ENCODE results near the gene GSG1L. TPM values are rescaled to one million over a fixed set of nuclear protein-coding genes. Genes with fewer than 3 reads are reported as not detected.

GSG1L gene
- total and polyA plus RNA-seq, 9 of the 15 experiments (the other 6 are each of a cell fraction or from before 2014, with no cell fraction given): not detected

DNA sequence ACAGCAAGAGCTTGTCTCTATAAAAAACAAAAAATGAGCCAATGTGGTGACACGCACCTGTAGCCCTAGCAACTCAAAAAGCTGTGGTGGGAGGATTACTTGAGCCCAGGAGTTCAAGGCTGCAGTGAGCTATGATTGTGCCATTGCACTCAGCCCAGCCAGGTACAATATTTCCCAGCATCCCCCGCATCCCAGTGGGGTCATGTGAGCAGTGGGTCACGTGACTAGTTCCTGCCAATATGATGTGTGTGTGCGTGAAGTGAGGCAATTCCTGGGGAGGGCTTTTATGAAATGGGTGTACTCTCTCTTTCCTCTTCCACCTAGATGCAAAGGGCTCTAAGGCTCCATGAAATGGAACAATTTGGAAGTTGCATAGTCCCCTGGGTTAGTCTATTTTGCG, 81.3 kb downstream of the GSG1L start:
- BruUV-seq (replicated peaks): no TSS peak
- peak overlapping the region; percentile 59 for H2AFZ ChIP-seq (ENCODE audit: low read depth, low read length)
- WGBS (ENCODE audit: insufficient coverage, low coverage, missing lambda C conversion rate): 0% methylated on average over 5 of the region's 5 CpGs
- DNase-seq (ENCODE audit: extremely low read depth in 1 of 4, low spot score in 3 of 4) (peak in 2 of 4 experiments; percentile 26 to 38), ATAC-seq (no peak), FAIRE-seq (no peak)
- H3K4me2 ChIP-seq (ENCODE audit: insufficient read depth, low read length): peak overlapping the region; percentile 11; the same call in 1 of the 2 replicates
- ChIA-PET CTCF (ENCODE audit: low intra/inter-chr PET ratio) (no interaction called here), POLR2A (interaction anchor here (1.2 kb wide), 1 partner anchor 18 kb away, joined by 5 read pairs; no protein-coding TSS in a partner anchor)
- H3K27me3 ChIP-seq (ENCODE audit: control insufficient read depth in 2 of 2, insufficient read depth in 2 of 2, low read length in 2 of 2): peaks cover 9 to 20% of the 10 kb centered on the region in 2 experiments; a peak in 3 of 5 replicates
- H3K27ac ChIP-seq (ENCODE audit: extremely low read depth, low read depth, low read length): no peak overlapping the region
- H4K20me1 ChIP-seq (replicated peaks; ENCODE audit: control insufficient read depth, insufficient read depth, low read length): no peaks in the 10 kb centered on the region
- H3K79me2 ChIP-seq (ENCODE audit: control insufficient read depth, insufficient read depth, low read length): no peaks in the 10 kb centered on the region
- in situ Hi-C loops (cut with MboI) (no loop called here), intact Hi-C loops (cut with micrococcal nuclease) (no loop called here)
- no peaks in the 10 kb centered on the region for H3K4me1 ChIP-seq (replicated peaks in 1 of 2; ENCODE audit: control insufficient read depth in 2 of 2, insufficient read depth in 2 of 2, low read length in 2 of 2)
- H3K9ac ChIP-seq (ENCODE audit: insufficient read depth in 1 of 2, low read depth in 2 of 2, low read length in 2 of 2): no peak overlapping the region
- no peaks in the 10 kb centered on the region for H3K36me3 ChIP-seq (ENCODE audit: control insufficient read depth, insufficient read depth, low read length)
- no peaks in the 10 kb centered on the region for H3K9me3 ChIP-seq (replicated peaks; ENCODE audit: control insufficient read depth, insufficient read depth, low read depth, low read length)
- H3K9me1 ChIP-seq (ENCODE audit: control insufficient read depth, insufficient read depth, low read length): no peaks in the 10 kb centered on the region
- H3K4me3 ChIP-seq: no peak overlapping the region
- TF ChIP-seq, protein P1, sequence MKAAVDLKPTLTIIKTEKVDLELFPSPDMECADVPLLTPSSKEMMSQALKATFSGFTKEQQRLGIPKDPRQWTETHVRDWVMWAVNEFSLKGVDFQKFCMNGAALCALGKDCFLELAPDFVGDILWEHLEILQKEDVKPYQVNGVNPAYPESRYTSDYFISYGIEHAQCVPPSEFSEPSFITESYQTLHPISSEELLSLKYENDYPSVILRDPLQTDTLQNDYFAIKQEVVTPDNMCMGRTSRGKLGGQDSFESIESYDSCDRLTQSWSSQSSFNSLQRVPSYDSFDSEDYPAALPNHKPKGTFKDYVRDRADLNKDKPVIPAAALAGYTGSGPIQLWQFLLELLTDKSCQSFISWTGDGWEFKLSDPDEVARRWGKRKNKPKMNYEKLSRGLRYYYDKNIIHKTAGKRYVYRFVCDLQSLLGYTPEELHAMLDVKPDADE (conservative IDR thresholded peaks at IDR 0.05; ENCODE audit: control insufficient read depth, low read depth, low read length): no peak
- no peak for TF ChIP-seq DPF2 (IDR thresholded peaks at IDR 0.05)
- no peak for TF ChIP-seq NR1H2 (CRISPR knock-in tag; IDR thresholded peaks at IDR 0.05)
- TF ChIP-seq, protein P2, sequence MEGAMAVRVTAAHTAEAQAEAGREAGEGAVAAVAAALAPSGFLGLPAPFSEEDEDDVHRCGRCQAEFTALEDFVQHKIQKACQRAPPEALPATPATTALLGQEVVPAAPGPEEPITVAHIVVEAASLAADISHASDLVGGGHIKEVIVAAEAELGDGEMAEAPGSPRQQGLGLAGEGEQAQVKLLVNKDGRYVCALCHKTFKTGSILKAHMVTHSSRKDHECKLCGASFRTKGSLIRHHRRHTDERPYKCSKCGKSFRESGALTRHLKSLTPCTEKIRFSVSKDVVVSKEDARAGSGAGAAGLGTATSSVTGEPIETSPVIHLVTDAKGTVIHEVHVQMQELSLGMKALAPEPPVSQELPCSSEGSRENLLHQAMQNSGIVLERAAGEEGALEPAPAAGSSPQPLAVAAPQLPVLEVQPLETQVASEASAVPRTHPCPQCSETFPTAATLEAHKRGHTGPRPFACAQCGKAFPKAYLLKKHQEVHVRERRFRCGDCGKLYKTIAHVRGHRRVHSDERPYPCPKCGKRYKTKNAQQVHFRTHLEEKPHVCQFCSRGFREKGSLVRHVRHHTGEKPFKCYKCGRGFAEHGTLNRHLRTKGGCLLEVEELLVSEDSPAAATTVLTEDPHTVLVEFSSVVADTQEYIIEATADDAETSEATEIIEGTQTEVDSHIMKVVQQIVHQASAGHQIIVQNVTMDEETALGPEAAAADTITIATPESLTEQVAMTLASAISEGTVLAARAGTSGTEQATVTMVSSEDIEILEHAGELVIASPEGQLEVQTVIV (CRISPR knock-in tag; IDR thresholded peaks at IDR 0.05; ENCODE audit: borderline replicate concordance): no peak
- TF ChIP-seq, protein P3, sequence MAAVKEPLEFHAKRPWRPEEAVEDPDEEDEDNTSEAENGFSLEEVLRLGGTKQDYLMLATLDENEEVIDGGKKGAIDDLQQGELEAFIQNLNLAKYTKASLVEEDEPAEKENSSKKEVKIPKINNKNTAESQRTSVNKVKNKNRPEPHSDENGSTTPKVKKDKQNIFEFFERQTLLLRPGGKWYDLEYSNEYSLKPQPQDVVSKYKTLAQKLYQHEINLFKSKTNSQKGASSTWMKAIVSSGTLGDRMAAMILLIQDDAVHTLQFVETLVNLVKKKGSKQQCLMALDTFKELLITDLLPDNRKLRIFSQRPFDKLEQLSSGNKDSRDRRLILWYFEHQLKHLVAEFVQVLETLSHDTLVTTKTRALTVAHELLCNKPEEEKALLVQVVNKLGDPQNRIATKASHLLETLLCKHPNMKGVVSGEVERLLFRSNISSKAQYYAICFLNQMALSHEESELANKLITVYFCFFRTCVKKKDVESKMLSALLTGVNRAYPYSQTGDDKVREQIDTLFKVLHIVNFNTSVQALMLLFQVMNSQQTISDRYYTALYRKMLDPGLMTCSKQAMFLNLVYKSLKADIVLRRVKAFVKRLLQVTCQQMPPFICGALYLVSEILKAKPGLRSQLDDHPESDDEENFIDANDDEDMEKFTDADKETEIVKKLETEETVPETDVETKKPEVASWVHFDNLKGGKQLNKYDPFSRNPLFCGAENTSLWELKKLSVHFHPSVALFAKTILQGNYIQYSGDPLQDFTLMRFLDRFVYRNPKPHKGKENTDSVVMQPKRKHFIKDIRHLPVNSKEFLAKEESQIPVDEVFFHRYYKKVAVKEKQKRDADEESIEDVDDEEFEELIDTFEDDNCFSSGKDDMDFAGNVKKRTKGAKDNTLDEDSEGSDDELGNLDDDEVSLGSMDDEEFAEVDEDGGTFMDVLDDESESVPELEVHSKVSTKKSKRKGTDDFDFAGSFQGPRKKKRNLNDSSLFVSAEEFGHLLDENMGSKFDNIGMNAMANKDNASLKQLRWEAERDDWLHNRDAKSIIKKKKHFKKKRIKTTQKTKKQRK (IDR thresholded peaks at IDR 0.05; ENCODE audit: borderline replicate concordance, low read depth, low read length): no peak
- TF ChIP-seq ZNF324 (CRISPR knock-in tag; IDR thresholded peaks at IDR 0.05): no peak
- TF ChIP-seq SREBF1 (IDR thresholded peaks at IDR 0.05; ENCODE audit: borderline replicate concordance, low read depth, low read length): no peak
- TF ChIP-seq ZNF583 (CRISPR knock-in tag; IDR thresholded peaks at IDR 0.05): no peak
- TF ChIP-seq, protein P4, sequence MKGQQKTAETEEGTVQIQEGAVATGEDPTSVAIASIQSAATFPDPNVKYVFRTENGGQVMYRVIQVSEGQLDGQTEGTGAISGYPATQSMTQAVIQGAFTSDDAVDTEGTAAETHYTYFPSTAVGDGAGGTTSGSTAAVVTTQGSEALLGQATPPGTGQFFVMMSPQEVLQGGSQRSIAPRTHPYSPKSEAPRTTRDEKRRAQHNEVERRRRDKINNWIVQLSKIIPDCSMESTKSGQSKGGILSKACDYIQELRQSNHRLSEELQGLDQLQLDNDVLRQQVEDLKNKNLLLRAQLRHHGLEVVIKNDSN (CRISPR knock-in tag; IDR thresholded peaks at IDR 0.05): peak; percentile 94
- no peak for TF ChIP-seq ZNF644 (tag; IDR thresholded peaks at IDR 0.05; ENCODE audit: low read depth)
- no peak for TF ChIP-seq MYNN (IDR thresholded peaks at IDR 0.05)
- no peak for TF ChIP-seq MYNN (CRISPR knock-in tag; IDR thresholded peaks at IDR 0.05)
- TF ChIP-seq TGIF2 (CRISPR knock-in tag; IDR thresholded peaks at IDR 0.05): no peak
- TF ChIP-seq BACH1 (tag; IDR thresholded peaks at IDR 0.05): no peak
- 0 out of 3 replicates have a peak, but pooled peaks of 1 of the 2 experiments have one; percentile 58 for TF ChIP-seq CBX3 (IDR thresholded peaks at IDR 0.05; ENCODE audit: borderline replicate concordance in 1 of 2, low read length in 2 of 2)
- peak; percentile 39; the same call in 1 of the 2 replicates for TF ChIP-seq L3MBTL2 (IDR thresholded peaks at IDR 0.05)
- no peak for TF ChIP-seq ZNF707 (CRISPR knock-in tag; conservative IDR thresholded peaks at IDR 0.05)

All from K562 (cell line).